Uterus (tissue), 4 donors: ENCODE measurements around the gene CCL7. TPM values are rescaled to one million over a fixed set of nuclear protein-coding genes. Genes with fewer than 3 reads are reported as not detected.

ENCODE experiments used
- DNase-seq, 2 donors: peaks; one replicate each; pipeline ENCODE4 v3.0.0-alpha.2; 2019 to 2020
- H3K27ac ChIP-seq, 2 donors: fragments of 200-600 bp; sonication (generic); 1 replicate in 1 of 2; 2 replicates in 1 of 2; pipeline ENCODE4 v1.5.1; 2016 to 2018
- H3K27me3 ChIP-seq, 2 donors: fragments of 200-600 bp; sonication (generic); one replicate each; pipeline ENCODE4 v1.5.1; 2018 to 2019; ENCODE audit warnings: control low read depth in 1 of 2
- H3K36me3 ChIP-seq, 2 donors: fragments of 200-600 bp; sonication (generic); one replicate each; pipeline ENCODE4 v1.5.1; 2019; ENCODE audit warnings: control low read depth in 1 of 2
- H3K4me1 ChIP-seq, 2 donors: fragments of 200-600 bp; sonication (generic); one replicate each; pipeline ENCODE4 v1.5.1; 2018 to 2019; ENCODE audit warnings: control low read depth in 1 of 2
- H3K4me3 ChIP-seq, 2 donors: fragments of 200-600 bp; sonication (generic); 1 replicate in 1 of 2; 2 replicates in 1 of 2; pipeline ENCODE4 v1.5.1; 2018 to 2019; ENCODE audit warnings: mild to moderate bottlenecking in 1 of 2
- H3K9me3 ChIP-seq, 2 donors: fragments of 200-600 bp; sonication (generic); one replicate each; pipeline ENCODE4 v1.5.1; 2019; ENCODE audit warnings: control low read depth in 1 of 2
- CTCF ChIP-seq, 4 experiments: fragments of 200-600 bp in 2 of 4; fragments of 450-650 bp in 2 of 4; sonication (generic) in 2 of 4; IDR thresholded peaks; one replicate each; pipeline ENCODE4 v1.5.1; 2016 to 2019; ENCODE audit warnings: antibody characterized with exemption in 4 of 4, mild to moderate bottlenecking in 2 of 4, moderate library complexity in 1 of 4
- POLR2A ChIP-seq, 2 donors: fragments of 450-650 bp; IDR thresholded peaks; one replicate each; pipeline ENCODE4 v1.6.1; 2016; ENCODE audit warnings: antibody characterized with exemption in 2 of 2, mild to moderate bottlenecking in 1 of 2, moderate library complexity in 1 of 2
- intact Hi-C: fragments of 100-400 bp; cut with DNase I; formaldehyde crosslinking; loops from one replicate; pipeline ENCODE4 v1.15.1; 2023; ENCODE audit warnings: low total_unique reads
- total RNA-seq, 4 donors: library from RNA; depleted of rRNA in 3 of 4; stranded (reverse); fragments of >200 nt in 3 of 4; gene quantifications; one replicate each; pipeline versions ENCODE4 v1.1.0 to v1.2.4, GENCODE V29; 2014 to 2023
- donor health status: DM: yes; HTN: yes; CAD: no.

CCL7 gene
- total RNA-seq, 4 donors from 2014 or later, result not detected

- no peaks in the 10 kb centered on the region for H3K9me3 ChIP-seq
- H3K27ac ChIP-seq, result no peak overlapping the region
- H3K27me3 ChIP-seq, result no peaks in the 10 kb centered on the region
- H3K4me1 ChIP-seq, result no peaks in the 10 kb centered on the region
- H3K36me3 ChIP-seq, result no peaks in the 10 kb centered on the region
- intact Hi-C loops, result no loop called here
- no peak overlapping the region for H3K4me3 ChIP-seq
- TF ChIP-seq POLR2A (IDR thresholded peaks at IDR 0.05) (no peak), CTCF (IDR thresholded peaks at IDR 0.05) (no peak)
- DNase-seq, result no peak
Observed at GRCh38 chr17:34303606-34304005, 33.6 kb downstream of the CCL7 start.

- DNase-seq, result no peak
- no peaks in the 10 kb centered on the region for H3K27me3 ChIP-seq
- H3K4me1 ChIP-seq, result no peaks in the 10 kb centered on the region
- no peaks in the 10 kb centered on the region for H3K9me3 ChIP-seq
- no peak for TF ChIP-seq POLR2A (IDR thresholded peaks at IDR 0.05)
- TF ChIP-seq CTCF (IDR thresholded peaks at IDR 0.05), result no peak
- intact Hi-C loops, result no loop called here
- H3K36me3 ChIP-seq, result no peaks in the 10 kb centered on the region
- H3K27ac ChIP-seq, result no peak overlapping the region
- H3K4me3 ChIP-seq, result no peak overlapping the region
Observed at GRCh38 chr17:34305061-34305460, 35.0 kb downstream of the CCL7 start.

- Histone ChIP-seq H3K27me3 (no peaks in the 10 kb centered on the region), H3K4me3 (no peak overlapping the region), H3K9me3 (no peaks in the 10 kb centered on the region), H3K27ac (no peak overlapping the region), H3K4me1 (no peaks in the 10 kb centered on the region), H3K36me3 (no peaks in the 10 kb centered on the region)
- no peak for DNase-seq
- intact Hi-C loops, result no loop called here
- no peak for TF ChIP-seq CTCF (IDR thresholded peaks at IDR 0.05)
- no peak for TF ChIP-seq POLR2A (IDR thresholded peaks at IDR 0.05)
Observed at GRCh38 chr17:34305606-34306005, 35.6 kb downstream of the CCL7 start.

GRCh38 chr17:34306466-34306865 is 36.4 kb downstream of the CCL7 start:
- no peaks in the 10 kb centered on the region for H3K36me3 ChIP-seq
- H3K27ac ChIP-seq, result no peak overlapping the region
- no peaks in the 10 kb centered on the region for H3K4me1 ChIP-seq
- no peaks in the 10 kb centered on the region for H3K27me3 ChIP-seq
- DNase-seq, result no peak
- H3K9me3 ChIP-seq, result no peaks in the 10 kb centered on the region
- H3K4me3 ChIP-seq, result no peak overlapping the region
- TF ChIP-seq CTCF (IDR thresholded peaks at IDR 0.05) (peak; percentile 22 to 54 (median 28)), POLR2A (IDR thresholded peaks at IDR 0.05) (no peak)
- intact Hi-C loops, result no loop called here

GRCh38 chr17:34307110-34307509 is 37.1 kb downstream of the CCL7 start:
- no peak overlapping the region for H3K4me3 ChIP-seq
- H3K27me3 ChIP-seq, result no peaks in the 10 kb centered on the region
- no peaks in the 10 kb centered on the region for H3K36me3 ChIP-seq
- intact Hi-C loops, result no loop called here
- TF ChIP-seq POLR2A (IDR thresholded peaks at IDR 0.05) (no peak), CTCF (IDR thresholded peaks at IDR 0.05) (no peak)
- no peaks in the 10 kb centered on the region for H3K9me3 ChIP-seq
- H3K4me1 ChIP-seq, result peaks cover 0 to 1% of the 10 kb centered on the region in 2 donors
- peak in 1 of 2 donors; percentile 50 for DNase-seq
- H3K27ac ChIP-seq, result no peak overlapping the region
